HuH-7 (cell line): ENCODE measurements around the gene BTBD16.

Source experiments
- DNase-seq: peaks from one replicate; pipeline ENCODE4 v3.0.0; 2011; ENCODE audit warnings: low spot score

Gene BTBD16

DNA sequence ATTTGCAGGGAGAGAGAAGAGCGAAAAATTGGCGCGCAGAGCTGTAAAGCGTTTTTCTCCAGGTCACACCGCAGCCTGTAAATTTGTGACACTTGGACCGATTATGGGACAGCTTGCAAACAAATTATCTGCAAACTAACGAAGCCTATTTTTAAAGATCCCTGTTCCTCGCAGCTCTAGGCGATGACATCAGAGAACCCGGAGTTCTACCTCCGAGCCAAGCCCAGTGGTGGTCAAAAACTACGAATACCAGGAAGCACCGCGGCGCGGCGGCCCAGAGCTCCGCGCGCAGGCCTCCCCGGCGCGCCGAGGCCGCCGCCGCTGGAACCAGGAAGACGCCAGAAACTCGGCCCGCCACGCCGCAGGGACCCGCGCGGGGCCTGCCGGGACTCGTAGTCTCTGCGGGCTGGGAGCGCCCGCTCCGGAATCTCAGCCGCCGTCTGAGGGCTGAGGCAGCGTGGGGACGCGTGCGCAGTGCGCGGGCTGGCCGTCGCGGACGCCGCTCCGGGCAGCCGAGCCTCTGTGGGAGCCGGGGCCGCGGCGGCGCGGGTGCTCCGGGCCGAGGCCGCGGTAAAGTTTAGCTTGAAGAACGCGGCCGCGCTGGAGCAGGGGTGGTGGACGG is 103.3 kb downstream of the BTBD16 start, which contains the start of gene PLEKHA1:
PLEKHA1 (plus strand) TSS at position 472 of the 622 bp plus-strand sequence. CDS start 18,493 bp downstream, outside the sequence.
- DNase-seq = peak; percentile 89

DNA sequence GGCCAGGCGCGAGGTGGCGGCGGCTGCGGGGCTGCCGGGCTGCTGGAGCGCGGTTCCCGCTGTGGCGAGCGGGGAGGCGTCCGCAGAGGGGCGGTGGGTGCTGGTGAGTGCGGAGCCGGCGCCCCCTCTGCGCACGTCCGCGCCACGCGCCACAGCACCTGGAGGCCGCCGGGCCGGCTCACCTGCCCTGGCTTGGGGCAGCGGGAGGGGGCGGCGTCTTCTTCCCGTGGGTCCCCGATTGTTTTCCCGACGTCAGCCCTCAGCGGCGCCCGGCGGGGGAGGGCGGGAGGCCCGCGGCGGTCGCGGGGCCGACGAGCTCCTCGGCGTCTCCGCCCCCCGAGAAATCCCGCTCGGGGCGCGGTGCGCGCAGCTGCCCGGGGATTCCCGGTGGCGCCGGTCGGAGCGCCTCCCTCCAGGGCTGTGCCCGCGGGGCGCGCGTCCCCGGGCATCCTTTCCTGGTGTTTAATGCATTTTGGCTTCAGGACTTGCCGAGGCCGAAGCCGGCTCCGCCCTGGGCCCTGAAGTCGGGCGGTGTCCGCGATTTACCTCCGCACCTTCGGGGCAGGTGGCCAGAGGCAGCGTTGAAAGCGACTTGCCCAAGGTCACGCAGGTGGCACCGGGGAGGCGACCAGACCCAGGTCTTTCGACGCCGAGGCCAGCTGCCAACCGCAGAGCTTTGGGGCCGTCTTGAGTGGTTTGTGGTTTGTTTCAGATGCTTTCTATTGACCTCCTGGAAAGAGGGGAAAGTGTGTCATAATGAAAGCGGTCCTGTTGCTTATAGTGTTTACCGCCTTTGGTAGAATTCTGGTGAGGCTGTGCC is 104.0 kb downstream of the BTBD16 start:
- peak; percentile 47 for DNase-seq

DNA sequence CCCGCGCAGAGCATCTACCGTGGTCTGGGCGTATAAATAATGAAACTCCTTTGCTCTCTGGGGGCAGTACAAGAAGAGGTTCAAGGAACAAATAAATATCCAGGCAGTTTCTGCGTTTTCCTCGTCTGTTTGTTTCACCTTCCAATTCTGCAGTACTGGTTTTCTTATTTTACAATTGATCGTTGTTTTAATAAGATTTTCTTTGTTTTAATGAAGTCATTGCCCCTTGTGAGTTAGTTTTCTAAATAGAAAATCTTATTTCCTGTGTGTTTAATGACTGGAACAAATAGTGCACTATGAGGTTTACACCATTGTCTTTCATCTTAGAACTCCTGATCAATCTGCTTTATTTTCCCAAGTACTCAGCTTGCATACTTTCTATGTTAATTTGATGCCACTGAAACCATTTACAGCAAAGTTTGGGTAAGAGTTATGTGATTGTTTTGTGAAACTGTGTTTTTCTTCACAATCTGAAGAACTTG is 104.6 kb downstream of the BTBD16 start:
- DNase-seq = no peak

DNA sequence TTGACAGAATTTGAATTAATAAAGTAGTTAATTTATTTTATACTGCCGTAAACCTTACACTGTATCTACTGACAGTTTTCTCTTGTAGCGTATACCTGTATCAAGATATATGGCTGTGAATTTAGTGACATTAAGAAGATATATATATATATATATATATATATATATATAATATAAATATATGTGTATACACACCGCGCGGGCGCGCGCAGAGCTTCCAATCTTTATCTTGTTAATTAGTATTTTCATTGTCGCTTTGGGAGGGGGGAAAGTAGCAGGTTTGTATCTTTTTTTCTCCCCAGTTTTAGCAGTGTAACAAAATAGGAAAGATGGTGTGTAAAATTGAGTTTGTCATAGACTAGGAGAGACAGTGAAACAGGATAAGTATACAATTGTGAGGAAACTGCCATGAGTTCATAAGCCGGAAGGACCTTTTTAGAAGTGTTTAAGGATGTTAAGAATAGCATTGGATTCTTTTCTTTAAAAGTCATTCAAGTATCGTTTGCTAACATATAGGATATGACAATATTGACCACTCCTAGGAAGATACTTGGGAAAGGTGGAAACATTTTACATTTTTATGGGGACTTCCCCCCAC is 105.4 kb downstream of the BTBD16 start:
- no peak for DNase-seq

DNA sequence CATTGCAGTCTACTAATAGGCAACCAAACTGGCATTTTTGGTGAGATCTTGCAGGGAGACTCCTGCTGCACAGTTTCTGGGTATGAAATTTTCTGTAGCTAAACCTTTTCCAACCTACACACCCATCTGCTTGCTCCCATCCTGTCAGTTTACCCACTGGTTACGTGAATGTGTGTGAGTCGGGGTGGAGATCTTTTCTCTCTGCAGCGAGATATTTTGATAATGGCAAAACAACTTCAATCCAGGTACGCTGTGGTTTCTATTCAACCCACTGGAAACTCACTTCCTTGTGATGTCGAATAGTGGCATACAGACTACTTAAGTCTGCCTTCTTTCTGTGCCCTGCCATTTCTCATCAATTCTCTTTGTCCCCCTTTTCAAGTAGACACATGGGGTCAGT is 107.9 kb downstream of the BTBD16 start:
- DNase-seq = no peak

DNA sequence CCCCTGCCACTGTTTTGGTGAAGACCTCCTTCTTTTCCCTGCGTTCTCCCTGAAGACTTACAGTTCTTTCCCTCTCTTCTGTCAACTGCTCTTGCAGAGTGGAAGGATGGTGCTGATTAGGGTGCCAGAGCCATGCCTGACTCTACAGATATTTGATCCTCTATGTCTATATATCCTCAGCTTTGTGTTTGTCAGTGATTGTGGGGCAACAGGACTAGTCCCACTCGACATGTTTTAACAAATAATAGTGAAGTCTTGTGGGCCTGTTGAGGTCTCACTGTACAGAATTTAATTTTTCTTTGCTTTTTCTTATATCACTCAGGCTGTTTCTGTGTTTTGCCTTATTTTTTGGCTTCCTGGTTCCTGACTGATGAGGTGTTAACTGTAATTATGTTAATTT is 108.4 kb downstream of the BTBD16 start:
- no peak for DNase-seq

DNA sequence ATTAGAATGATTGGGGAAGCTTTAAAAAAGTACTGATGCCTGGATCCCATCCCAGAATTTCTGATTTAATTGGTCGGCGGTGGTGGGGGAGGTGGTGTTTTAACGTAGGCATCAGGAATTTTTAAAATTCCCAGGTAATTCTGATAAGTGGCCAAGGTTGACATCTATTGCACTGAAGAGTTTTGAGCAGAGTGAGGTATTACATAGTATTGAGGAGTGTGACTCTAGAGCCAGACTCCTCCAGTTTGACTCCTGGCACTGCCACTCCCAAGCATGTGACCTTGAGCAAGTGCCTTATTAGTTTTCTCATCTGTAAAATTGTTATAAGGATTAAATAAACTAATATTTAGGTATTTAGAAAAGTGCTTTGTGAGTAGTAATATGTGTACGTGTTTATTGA is 109.6 kb downstream of the BTBD16 start:
- no peak for DNase-seq

DNA sequence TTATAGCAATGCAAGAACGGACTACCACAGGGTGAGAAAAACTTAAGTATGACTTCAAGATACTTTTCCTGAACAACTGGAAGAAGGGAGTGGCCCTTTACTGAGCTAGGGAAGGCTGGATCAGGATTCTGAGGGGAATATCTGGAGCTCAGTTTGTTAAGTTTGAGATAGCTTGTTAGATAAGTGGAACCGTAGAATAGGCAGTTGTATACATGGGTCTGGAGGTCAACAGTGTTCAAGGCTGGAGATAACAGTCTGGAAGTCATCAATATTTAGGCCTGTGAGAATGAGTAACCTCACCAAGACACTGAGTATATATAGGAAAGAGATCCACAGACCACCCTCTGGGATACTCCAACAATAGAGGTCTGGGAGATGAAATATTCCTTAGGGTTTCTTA is 110.6 kb downstream of the BTBD16 start:
- no peak for DNase-seq

DNA sequence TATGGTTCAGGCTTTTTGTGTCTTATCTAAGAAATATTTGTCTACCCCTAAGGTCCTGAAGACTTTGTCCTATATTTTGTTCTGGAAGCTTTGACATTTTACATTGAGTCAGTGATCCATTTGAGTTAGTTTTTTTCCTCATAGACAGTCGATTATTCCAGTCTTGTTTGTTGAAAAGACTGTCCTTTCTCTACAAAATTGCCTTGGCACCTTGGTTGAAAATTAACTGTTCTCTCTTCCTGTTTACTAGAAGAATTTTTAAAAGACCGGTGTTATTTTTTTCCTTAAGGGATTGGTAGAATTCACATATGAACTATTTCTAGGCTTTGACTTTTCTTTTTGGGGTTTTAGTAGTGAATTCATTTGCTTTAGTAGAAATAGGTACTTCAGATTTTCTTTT is 115.4 kb downstream of the BTBD16 start:
- no peak for DNase-seq

DNA sequence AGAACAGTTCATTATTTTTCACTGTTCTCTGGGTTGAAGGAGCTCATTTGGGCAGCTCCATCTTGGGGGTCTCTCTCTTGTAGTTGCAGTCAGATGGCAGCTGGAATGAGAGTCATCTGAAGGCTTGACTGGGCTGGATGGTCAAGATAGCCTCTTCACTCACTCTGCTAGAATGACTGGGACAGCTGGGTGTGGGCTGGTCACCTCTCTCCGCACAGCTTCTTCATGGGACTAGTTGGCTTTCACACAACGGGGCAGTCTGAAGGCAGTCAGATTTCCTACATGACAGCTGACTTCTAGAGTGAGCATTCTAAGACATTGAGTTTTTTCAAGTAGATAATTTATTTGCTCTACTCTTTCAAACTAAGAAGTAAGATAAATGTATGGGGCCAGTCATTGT is 116.5 kb downstream of the BTBD16 start:
- no peak for DNase-seq
